Hepatocyte (in vitro differentiated cells): ENCODE measurements around the gene OTOGL.

Experiments used
- CTCF ChIP-seq: fragments of 200-600 bp; sonication (generic); IDR thresholded peaks from 2 replicates; pipeline ENCODE4 v1.5.1; 2016; ENCODE audit warnings: antibody characterized with exemption, mild to moderate bottlenecking; ENCODE audit not compliant: poor library complexity
- EZH2 ChIP-seq: fragments of 200-600 bp; sonication (generic); IDR thresholded peaks from 2 replicates; pipeline ENCODE4 v1.6.1; 2016; ENCODE audit warnings: antibody characterized with exemption, mild to moderate bottlenecking, borderline replicate concordance
- EZH2phosphoT487 ChIP-seq: fragments of 200-600 bp; sonication (generic); IDR thresholded peaks from one replicate; pipeline ENCODE4 v1.6.1; 2018; ENCODE audit warnings: antibody characterized with exemption, mild to moderate bottlenecking, low read depth, moderate library complexity; ENCODE audit not compliant: unreplicated experiment, severe bottlenecking

DNA sequence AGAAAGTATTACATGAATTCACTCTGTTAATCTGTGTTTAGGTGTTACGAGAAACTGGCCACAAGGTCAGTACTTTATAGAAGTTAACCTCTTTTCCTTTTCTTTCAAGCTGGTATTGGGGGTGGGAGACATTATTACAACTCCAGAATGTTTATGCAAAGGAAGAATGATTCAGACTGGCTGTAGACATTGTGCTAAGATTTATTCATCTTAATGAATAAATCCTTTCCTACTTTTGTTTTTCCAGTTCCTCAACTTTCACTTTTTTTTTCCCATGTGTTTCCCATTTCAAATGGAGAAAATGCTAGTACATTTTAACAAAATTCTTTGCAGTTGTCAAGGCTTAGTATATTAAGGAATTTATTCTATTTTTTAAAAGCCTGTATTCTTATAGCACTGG is 1.3 kb downstream of the OTOGL start:
- TF ChIP-seq CTCF (no peak), EZH2 (no peak), EZH2phosphoT487 (no peak)
